Measurements from ENCODE around the gene MITF. TPM values are rescaled to one million over a fixed set of nuclear protein-coding genes. Genes with fewer than 3 reads are reported as not detected.

Gene MITF
- total RNA-seq, 1 donor from 2014 or later: 69.4 TPM

- DNase-seq: no peak
- intact Hi-C loops (cut with micrococcal nuclease): no loop called here
- ATAC-seq: peak; percentile 84
Observed at GRCh38 chr3:69724722-69725435, 14.4 kb upstream of the MITF start.

- intact Hi-C loops (cut with micrococcal nuclease): no loop called here
- ATAC-seq: no peak
Observed at GRCh38 chr3:69725994-69726571, 13.2 kb upstream of the MITF start.

GRCh38 chr3:69729147-69729919 is 9.9 kb upstream of the MITF start:
- DNase-seq: no peak
- no peak for ATAC-seq
- intact Hi-C loops (cut with micrococcal nuclease): no loop called here

More at GRCh38 chr3:69725994-69726571, 13.2 kb upstream of the MITF start:
- no peak for DNase-seq

- no peak for ATAC-seq
- no peak for DNase-seq
- intact Hi-C loops (cut with micrococcal nuclease): no loop called here
Observed at GRCh38 chr3:69731080-69731479, 8.2 kb upstream of the MITF start.

GRCh38 chr3:69735893-69736292 is 3.4 kb upstream of the MITF start:
- intact Hi-C loops (cut with micrococcal nuclease): no loop called here
- ATAC-seq: no peak
- no peak for DNase-seq

DNA sequence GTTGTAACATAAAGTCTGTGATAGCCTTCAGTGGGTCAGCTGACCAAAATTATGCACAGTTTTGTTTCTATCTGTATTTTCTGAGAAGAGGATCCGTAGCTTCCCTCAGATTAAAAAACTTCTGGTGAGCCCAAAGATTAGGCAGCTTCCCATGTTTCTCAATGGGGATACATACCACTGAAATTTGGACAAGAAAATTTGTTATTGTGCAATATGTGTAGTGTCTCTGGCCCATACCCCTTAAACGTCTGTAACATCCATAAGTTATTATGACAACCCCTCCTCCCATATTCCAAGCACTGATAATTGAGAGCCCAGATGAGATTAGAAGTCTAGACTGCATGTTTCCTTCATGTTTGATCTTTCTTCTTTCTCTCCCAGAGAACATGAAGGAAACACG is 1.9 kb upstream of the MITF start:
- no peak for ATAC-seq
- intact Hi-C loops (cut with micrococcal nuclease): no loop called here

DNA sequence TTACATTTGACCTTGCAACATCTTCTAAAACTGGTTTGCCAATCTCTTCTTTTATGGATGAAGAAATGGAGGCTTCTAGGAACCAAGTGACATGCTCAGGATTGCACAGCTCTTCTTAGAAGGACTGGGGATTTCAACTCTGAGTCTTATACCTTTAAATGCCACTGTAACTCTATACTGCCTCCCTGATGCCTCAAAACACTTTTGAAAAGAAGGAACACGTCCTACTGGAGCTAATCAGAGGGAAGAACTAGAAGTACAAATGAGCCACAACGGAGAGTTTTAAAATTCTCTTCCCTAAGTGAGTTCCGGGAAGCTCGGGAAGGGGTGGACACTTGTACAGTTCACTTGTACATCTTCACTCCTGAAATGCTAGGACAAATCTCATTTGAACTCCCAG is 949 bp upstream of the MITF start:
- peak; percentile 30 for ATAC-seq
- DNase-seq: no peak
- intact Hi-C loops (cut with micrococcal nuclease): no loop called here

More for the DNA sequence above, 1.9 kb upstream of the MITF start:
- DNase-seq: no peak

DNA sequence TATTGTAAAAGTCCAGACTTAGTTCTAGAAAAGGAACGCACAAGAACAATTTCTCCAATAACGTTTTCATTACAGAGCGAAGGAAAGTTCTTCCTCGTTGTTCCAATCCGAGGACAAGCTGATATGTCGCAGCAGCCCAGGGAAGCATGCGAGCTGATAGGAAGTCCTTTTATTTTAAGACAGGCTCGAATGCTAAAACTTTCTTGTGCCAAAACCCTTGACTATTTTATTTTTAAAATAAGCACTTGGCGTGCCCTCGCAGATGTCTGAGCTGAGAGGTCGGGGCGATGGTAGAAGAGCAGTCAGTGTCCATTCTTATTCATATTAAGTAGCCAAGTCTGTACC is 433 bp upstream of the MITF start:
- intact Hi-C loops (cut with micrococcal nuclease): no loop called here
- peak; percentile 47 for ATAC-seq
- DNase-seq: peak; percentile 46

DNA sequence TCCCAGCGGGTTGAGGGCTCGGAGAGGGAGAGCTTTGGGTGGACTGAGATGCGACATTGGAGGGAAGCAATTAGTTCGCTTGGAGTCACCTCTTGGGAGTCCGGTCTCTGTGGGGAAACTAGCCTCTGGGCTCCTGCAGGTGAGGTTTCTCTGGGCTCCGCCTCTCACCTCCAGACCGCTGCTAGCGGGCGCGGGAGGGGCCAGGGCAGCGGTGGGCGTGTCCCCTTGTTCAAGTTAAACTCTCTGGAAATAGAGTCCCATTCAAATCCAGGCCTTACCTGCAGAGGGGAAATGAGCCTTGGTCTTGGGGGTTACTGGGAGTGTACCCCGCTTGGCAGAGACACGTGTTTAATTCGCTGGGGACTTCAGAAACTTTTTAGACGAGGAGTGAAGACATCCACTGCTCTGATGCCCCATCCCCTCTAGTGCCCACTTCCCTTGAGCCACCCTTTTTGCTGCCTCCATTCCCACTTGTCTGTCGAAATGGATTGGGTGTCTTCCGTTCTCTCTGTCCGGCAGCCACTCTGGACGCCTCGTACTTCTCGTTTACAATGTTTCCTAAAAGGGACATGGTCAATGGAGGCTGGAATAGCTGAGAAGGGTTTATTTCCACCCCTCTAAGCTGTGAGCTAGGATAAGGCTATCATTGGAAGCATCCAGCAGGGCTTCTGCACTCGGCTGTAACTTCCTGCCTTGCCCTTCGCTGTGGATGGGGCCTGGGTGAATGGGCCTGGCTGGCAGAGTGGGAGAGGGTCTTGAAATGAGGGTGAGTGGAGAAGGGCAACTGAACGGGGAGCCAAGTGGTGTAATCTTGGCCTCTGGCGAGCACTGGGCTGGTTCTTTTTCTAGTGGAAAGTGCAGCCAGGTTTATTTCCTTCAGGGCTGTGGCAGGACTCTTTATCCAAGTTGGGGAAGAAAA is 1.1 kb downstream of the MITF start:
- peak; percentile 33 for ATAC-seq

GRCh38 chr3:69741032-69741767 is 1.9 kb downstream of the MITF start:
- DNase-seq: no peak
- no peak for ATAC-seq
- intact Hi-C loops (cut with micrococcal nuclease): no loop called here

More for the DNA sequence above, 1.1 kb downstream of the MITF start:
- intact Hi-C loops (cut with micrococcal nuclease): no loop called here
- peak; percentile 54 for DNase-seq

DNA sequence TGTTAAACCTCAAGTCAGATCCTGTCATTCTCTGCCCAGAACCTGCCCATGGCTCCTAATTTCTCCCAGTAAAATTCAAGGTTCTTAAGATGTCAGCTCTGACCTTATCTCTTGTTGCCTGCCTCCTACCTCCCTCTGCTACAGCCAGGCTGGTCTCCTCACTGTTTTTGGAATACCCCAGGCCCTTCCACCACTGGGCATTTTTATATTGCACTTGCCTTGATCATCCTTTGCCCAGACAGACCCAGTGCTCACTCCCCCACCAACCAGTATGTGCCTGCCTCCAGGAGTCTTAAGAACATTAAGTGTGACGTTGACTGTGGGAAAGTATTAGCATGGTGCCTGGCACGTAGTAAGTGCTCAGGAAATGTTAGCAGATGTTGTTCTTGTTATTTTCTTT is 3.1 kb downstream of the MITF start:
- DNase-seq (no peak), ATAC-seq (no peak)
- intact Hi-C loops (cut with micrococcal nuclease): no loop called here

DNA sequence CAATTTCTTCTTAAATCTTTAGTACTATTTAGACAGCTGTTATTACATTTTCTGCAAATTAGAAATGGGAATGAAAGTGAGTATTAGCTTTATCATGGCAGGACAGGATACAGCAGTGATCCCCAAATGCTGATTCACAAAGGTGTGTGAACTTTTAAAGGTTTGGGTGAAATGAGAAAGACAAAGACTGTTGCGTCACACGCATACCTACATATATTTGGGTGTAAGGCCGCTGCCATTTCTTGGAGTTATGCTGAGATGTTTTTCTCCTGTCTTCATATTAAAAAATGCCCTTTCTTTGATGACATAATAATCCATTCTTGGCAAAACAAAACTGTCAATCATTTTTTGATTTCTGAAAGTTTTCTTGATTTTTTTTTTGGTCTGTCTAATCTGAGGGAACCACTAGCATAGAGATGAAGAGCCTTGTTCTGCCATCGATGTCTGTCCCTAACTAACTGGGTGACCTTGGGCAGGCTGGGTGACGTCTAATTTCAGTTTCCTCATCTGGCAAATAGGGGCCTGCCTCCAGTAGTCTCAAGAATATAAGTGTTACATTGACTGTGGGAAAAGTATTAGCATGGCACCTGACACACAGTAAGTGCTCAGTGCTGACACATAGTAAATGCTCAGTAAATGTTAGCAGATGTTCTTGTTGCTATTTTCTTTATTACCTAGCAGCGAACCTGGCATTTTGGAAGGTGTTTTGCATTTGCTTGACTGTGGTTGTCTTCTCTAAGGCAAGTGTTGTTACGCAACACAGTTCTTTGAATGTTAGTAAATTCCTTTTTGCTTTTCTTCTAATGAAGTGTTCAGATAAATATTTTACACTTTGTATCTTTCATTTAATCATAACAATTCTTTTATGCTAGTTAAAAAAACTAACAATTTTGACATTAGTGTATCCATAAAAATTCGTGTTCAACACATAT is 5.0 kb downstream of the MITF start:
- DNase-seq (no peak), ATAC-seq (no peak)
- intact Hi-C loops (cut with micrococcal nuclease): no loop called here

DNA sequence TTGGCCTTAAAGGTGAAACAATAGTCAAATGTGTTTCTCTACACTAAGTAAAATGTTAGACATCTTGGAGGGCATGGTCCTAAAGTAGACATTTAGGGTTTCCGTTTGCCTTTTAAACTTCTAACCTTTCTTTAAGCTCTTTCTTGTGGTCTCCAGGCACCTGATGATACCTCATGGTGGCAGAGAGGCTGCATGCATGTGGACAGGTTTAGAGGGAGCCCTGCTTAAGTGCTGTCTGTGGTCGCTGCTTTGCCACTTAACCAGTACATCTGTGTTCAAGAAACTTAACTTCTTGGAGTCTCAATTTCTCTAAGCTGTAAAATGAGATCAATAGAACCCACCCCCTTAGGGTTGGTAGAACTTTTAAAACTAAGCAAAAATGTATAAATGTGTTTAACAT is 6.2 kb downstream of the MITF start:
- no peak for DNase-seq
- no peak for ATAC-seq
- intact Hi-C loops (cut with micrococcal nuclease): no loop called here

DNA sequence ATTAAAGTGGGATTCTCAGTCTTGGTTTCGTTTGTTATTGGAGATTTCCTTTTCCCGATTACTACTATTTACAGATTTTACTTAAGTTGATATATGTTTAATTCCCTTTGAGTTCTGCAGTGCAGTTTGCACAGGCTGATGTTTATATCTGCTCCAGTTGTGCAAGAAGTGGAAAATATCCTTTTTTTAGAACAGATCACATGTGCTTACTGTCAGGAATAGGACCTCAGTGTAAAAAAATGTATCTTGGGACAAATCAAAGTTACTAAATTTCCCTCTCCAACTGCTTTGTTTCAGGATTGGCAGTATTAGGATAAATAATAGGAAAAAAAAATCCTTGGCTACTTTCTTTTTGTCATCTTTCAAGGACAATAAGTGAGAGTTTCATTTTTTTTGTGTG is 6.9 kb downstream of the MITF start:
- intact Hi-C loops (cut with micrococcal nuclease): no loop called here
- ATAC-seq (peak; percentile 64), DNase-seq (no peak)

GRCh38 chr3:69747511-69748258 is 8.4 kb downstream of the MITF start:
- DNase-seq: no peak
- no peak for ATAC-seq
- intact Hi-C loops (cut with micrococcal nuclease): no loop called here

DNA sequence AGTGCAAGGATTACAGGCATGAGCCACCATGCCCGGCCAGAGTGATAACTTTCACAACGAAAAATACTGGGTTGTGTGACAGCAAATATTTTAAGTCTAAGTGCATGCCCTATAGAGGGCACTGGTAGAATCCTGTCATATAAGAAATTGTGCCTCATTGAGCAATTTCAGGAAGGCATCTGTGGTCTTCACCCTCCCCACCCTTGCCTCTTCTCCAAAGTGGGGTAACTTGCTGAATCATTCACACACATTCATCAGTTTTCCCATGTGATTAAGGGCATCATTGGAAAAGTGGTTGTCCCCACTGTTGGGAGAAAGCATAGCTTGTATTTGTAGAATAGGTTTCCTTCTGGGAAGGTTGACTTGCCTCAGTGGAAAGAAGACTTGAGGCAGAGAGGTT is 9.2 kb downstream of the MITF start:
- DNase-seq: no peak
- ATAC-seq: no peak
- intact Hi-C loops (cut with micrococcal nuclease): no loop called here

GRCh38 chr3:69749461-69749860 is 10.2 kb downstream of the MITF start:
- DNase-seq (no peak), ATAC-seq (peak; percentile 10)
- intact Hi-C loops (cut with micrococcal nuclease): no loop called here
